GM12801 (cell line): Measurements from ENCODE around the gene ANO2.

Experiments
- TF ChIP-seq, protein P1 (sequence below): IDR thresholded peaks from one replicate; pipeline ENCODE4 v1.5.1; 2011; ENCODE audit warnings: control low read depth; ENCODE audit not compliant: insufficient read length; ENCODE audit errors: extremely low read depth

ANO2 gene

DNA sequence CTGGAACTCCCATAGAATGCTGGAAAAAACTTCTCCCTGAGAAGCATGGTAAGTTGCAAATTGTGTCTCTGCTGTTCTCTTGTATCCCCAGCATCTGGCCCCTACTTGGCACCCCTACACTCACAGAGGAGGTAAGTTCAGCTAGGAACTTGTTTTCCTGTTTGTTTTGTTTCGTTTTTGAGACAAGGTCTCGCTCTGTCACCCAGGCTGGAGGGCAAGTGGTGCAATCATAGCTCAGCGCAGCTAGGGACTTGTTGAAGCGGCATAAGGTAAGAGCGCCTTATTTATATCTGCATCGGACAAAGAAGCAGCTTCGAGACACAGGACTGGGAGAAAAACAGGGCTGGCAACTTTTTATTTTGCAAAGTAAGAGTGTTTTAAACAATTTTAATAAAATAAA, 18.5 kb upstream of the ANO2 start:
- TF ChIP-seq, protein P1, sequence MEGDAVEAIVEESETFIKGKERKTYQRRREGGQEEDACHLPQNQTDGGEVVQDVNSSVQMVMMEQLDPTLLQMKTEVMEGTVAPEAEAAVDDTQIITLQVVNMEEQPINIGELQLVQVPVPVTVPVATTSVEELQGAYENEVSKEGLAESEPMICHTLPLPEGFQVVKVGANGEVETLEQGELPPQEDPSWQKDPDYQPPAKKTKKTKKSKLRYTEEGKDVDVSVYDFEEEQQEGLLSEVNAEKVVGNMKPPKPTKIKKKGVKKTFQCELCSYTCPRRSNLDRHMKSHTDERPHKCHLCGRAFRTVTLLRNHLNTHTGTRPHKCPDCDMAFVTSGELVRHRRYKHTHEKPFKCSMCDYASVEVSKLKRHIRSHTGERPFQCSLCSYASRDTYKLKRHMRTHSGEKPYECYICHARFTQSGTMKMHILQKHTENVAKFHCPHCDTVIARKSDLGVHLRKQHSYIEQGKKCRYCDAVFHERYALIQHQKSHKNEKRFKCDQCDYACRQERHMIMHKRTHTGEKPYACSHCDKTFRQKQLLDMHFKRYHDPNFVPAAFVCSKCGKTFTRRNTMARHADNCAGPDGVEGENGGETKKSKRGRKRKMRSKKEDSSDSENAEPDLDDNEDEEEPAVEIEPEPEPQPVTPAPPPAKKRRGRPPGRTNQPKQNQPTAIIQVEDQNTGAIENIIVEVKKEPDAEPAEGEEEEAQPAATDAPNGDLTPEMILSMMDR = no peak

DNA sequence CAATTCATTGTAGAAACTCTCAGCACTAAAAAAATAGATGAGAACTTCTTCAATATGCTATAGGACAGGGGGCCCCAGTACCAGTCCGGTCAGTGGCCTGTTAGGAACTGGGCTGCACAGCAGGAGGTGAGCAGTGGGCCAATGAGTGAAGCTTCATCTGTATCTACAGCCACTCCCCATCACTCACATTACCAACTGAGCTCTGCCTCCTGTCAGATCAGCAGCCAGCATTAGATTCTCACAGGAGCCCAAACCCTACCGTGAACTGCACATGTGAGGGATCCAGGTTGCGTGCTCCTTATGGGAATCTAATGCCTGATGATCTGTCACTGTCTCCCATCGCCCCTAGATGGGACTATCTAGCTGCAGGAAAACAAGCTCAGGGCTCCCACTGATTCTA, 15.7 kb upstream of the ANO2 start:
- TF ChIP-seq, protein P1 = no peak

DNA sequence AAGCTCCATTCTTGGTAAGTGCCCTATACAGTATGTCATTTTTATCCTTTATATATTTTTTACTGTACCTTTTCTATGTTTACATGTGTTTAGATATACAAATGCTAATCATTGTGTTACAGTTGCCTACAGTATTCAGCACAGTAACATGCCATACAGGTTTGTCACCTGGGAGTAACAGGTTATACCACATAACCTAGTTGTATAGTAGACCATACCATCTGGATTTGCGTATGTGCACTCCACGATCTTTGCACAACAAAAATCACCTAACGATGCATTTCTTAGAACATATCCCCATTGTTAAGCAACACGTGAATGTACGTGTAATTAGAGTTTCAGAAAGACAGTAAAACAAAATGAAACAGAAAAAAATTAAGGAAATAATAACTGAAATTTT, 11.9 kb upstream of the ANO2 start:
- TF ChIP-seq, protein P1 = no peak

DNA sequence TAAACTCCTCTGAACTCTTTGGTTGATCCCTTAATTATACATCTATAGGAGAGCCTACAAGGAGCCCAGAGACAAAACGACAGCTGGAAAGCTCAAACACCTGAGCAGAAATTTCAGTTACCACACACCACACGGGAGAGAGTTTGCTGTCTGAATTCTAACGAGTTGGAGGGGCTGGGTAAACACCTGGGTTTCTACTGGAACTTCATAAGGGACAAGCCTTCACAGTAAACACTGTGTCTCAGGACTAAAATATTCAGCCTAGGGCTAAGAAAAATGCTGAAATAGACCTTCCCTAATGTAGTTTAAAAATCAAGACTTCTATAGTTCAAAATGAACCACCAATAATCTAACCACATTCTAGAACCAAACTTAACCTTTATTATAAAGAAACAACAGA, 9.6 kb upstream of the ANO2 start:
- TF ChIP-seq, protein P1 = no peak

DNA sequence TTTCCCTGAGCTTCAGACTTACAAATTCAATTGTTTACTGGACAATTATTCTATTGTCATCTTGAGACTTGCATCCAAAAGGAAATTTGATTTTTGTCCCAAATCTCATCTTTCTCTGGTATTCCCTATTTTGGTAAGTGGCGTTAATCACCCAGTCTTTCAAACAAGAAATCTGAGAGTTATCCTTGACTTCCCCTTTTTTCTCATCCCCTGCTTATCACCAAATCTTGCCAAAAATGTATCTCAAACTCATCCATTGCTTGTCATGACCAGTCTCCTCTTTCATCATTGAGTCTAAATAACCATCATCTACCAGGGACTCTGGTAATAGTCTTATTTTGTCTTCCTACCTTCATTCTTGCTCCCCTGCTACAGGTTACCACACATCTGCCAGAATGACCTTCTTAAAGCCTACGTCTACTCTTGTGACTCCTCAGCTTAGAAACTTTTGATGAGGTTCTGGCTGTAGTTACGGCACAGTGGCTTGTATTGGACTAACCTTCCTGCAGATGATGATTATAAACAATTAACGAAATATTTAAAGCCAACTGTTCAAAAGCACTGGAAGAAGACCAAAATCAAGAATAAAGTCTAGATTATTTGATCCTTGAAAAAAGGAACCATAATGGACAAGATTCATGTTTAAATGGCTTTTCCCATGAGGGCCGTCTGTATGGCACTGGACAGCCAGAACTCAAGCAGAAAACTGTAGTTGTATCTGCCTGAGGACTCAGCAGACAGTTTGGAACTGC, 9.0 kb upstream of the ANO2 start:
- TF ChIP-seq, protein P1 = no peak

DNA sequence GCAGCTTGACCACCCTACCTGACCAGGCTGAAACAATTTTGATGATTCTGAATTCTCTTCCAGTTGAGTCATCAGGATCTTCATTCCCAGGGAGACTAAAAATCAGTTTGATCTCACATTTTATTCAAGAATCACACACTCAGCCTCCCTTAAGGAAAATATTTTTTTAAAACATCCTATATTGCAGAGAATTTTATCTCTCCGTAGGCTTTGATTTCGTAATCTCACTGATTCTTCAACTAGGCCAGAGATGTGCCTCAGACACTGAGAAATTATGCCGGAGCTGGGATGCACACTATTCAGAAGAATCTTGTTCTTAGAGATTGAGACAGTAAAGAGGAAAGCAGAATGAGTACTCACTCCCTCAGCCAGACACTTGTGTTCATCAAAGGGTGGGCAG, 7.0 kb upstream of the ANO2 start:
- TF ChIP-seq, protein P1 = no peak

DNA sequence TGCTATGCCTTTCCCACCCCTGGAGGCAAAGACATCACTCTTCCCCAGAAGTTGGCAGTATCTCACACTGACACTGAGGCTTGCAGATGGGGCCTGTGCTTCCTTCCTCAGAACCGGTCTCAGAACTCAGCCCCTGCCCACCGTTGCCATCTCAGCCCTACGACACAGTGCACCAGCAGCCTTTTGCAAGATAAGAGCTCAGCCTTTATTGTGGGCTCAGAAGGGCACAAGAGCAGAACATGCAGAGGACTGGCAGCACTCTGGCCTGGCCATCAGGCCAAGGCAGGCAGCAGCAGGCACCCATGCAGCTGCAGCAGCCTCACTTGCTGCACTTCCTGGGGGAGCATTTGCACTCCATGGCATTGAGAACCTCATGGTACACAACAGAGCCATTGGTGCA, 3.6 kb upstream of the ANO2 start:
- TF ChIP-seq, protein P1 = no peak

DNA sequence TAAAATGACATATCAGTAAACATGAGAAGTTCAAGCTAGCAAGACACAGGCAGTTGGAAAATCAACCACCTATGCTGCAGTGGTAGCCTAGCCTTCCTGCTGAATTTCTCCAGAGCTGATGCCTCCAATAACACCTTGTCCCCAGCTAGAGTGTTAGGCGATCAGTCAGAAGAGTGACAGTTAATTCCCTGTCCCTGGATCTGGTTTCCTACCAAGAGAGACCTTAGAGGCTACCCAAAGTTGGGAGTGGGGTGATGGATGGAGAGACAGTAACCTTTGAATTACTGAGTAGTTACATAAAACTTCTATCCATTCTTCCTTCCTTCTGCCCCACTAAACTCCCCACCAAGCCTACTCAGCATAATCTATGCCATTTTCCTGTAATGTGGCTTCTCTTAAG, 1.9 kb upstream of the ANO2 start:
- TF ChIP-seq, protein P1 = no peak
